Measurements from ENCODE around the gene HOXD9.

Gene HOXD9

GRCh38 chr2:176110415-176111308, 11.9 kb upstream of the HOXD9 start:
- FAIRE-seq (no peak), DNase-seq (ENCODE audit: low spot score) (no peak)

DNA sequence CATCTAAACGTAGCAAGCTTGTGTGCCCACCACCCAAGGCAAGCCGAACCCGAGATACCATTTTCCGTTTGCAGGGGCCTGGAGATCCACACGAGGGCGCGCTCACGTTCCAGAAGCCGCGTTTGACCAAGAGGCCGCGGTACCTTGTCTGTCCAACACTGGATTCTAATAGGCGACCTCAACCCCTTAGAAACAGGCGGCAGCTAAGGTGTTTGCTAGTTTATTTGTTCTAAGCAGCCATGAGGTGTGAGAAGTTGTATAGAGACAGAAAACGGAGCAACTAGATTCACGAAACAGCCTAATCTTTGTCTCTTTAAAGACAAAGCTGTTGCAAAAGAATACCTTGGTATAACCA, 11.2 kb upstream of the HOXD9 start:
- DNase-seq (ENCODE audit: low spot score) (no peak), FAIRE-seq (no peak)

GRCh38 chr2:176111846-176112374, 10.6 kb upstream of the HOXD9 start:
- no peak for FAIRE-seq
- DNase-seq (ENCODE audit: low spot score), result no peak

GRCh38 chr2:176112375-176113302, 9.9 kb upstream of the HOXD9 start:
- DNase-seq (ENCODE audit: low spot score) (no peak), FAIRE-seq (no peak)

GRCh38 chr2:176114120-176114929, 8.2 kb upstream of the HOXD9 start:
- FAIRE-seq, result no peak
- DNase-seq (ENCODE audit: low spot score), result no peak

GRCh38 chr2:176114930-176115625, 7.4 kb upstream of the HOXD9 start:
- no peak for DNase-seq (ENCODE audit: low spot score)
- no peak for FAIRE-seq

GRCh38 chr2:176115883-176116813, 6.4 kb upstream of the HOXD9 start, which contains the start of gene HOXD10:
Gene HOXD10 (plus strand): TSS chr2:176116778. CDS start chr2:176116834, 56 bp downstream.
- no peak for FAIRE-seq
- no peak for DNase-seq (ENCODE audit: low spot score)

DNA sequence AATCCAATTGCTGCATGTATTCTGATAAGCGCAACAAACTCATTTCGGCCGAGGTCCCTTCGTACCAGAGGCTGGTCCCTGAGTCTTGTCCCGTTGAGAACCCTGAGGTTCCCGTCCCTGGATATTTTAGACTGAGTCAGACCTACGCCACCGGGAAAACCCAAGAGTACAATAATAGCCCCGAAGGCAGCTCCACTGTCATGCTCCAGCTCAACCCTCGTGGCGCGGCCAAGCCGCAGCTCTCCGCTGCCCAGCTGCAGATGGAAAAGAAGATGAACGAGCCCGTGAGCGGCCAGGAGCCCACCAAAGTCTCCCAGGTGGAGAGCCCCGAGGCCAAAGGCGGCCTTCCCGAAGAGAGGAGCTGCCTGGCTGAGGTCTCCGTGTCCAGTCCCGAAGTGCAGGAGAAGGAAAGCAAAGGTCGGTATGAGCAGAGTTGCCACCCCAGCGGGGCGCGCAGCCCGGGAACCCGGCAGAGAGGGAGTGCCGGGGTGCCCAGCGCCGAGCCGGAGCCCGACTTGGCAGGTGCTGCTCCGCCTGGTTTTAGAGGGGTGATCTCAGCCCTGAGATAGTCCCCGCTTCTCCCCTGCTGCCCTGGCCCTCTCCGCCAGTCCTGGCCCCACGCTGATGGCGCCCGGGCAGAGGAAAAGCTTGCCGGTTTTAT, 5.2 kb upstream of the HOXD9 start:
- no peak for DNase-seq (ENCODE audit: low spot score)
- FAIRE-seq, result no peak

DNA sequence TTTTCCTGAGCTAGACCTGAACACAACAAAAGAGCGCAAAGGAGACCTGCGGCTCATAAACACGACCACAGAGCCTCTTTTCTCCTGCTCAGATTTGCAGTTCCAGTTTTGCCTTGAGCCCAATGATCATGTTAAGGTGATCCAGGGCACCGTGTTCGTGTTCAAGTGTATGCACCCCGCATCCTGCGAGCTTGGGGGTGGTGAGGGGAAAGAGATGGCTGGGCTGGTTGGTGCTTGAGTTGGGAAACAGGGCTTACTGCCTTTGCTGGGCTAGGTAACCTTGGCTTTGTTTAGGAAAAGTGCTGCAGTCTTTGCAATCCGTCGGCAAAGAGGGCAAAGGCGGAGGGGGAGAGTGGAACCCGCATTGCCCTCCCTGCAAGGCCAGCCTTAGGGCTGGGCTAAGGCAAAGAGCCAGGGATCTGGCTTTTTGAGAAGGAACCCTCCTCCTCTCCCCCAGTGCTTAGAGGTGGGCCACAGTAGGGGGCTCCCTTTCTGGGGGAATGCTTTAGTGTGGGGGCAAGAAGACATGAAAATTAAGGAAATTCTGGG, 4.6 kb upstream of the HOXD9 start:
- DNase-seq (ENCODE audit: low spot score) (no peak), FAIRE-seq (no peak)

- FAIRE-seq (no peak), DNase-seq (ENCODE audit: low spot score) (no peak)
Observed at GRCh38 chr2:176118601-176119339, 3.7 kb upstream of the HOXD9 start.

- FAIRE-seq, result no peak
- DNase-seq (ENCODE audit: low spot score), result no peak
Observed at GRCh38 chr2:176120364-176121189, 1.9 kb upstream of the HOXD9 start.

- FAIRE-seq (no peak), DNase-seq (ENCODE audit: low spot score) (no peak)
Observed at GRCh38 chr2:176121190-176122051, 1.1 kb upstream of the HOXD9 start.

DNA sequence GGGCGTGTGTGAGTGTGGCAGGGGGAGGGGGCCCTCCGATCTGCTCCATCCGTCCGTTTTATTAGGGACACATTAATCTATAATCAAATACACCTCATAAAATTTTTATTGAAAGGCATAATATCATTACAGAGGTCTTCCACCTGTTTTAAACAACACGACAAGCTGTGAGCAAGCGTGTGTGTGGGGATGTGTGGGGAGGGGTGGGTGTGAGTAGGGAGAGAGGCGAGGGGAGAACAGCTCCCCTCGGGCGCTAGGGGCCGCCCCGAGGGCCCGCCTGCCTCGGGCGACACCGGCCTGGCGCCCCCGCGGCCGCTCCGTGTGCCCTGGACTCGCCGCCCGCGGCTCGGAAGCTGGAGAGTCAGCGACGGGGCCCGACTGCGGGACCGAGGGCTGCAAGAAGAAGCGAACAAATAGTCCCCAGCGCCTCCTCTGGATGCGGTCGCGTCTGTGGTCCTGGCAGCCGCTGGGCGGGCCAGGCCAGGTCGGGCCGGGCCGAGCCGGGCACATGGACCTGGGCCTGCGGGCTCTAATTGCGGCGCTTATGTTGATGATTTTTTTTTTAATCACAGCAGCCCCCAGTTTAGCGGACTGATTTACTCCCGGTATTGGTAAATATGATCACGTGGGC, 352 bp upstream of the HOXD9 start:
- FAIRE-seq (no peak), DNase-seq (ENCODE audit: low spot score) (no peak)

GRCh38 chr2:176123411-176124109, 1.0 kb downstream of the HOXD9 start:
- DNase-seq (ENCODE audit: low spot score), result no peak
- FAIRE-seq, result no peak

Measured in RCC 7860 (cell line).